H1 (cell line): ENCODE measurements around the gene NT5E. TPM values are rescaled to one million over a fixed set of nuclear protein-coding genes. Genes with fewer than 3 reads are reported as not detected.

Experiments used
- CTCF ChIA-PET: fragments of 300-600 bp; sonication (Branson Sonifier 250); formaldehyde crosslinking; loops from one replicate; lab custom pipeline; 2021; ENCODE audit not compliant: partially characterized antibody; lab: Charles Lee
- POLR2A ChIA-PET: fragments of 300-600 bp; sonication (Branson Sonifier 250); formaldehyde crosslinking; loops from one replicate; lab custom pipeline; 2021; ENCODE audit warnings: inconsistent platforms; ENCODE audit not compliant: partially characterized antibody; lab: Charles Lee
- DNase-seq, 2 experiments: peaks; one replicate each; pipeline versions ENCODE4 v3.0.0 to v3.0.0-alpha.2; 2010 to 2022; ENCODE audit warnings: low spot score in 2 of 2, low read depth in 1 of 2, mixed read lengths in 1 of 2
- FAIRE-seq: peaks from 2 replicates; lab custom pipeline; 2011; peaks lifted over from hg19 to GRCh38; lab: Jason Lieb, UNC
- H2AFZ ChIP-seq: 2 replicates; pipeline ENCODE4 v1.8.1; 2012; ENCODE audit warnings: low read length, inconsistent platforms
- H2AK5ac ChIP-seq: 2 replicates; pipeline ENCODE4 v1.6.1; 2013; ENCODE audit warnings: low read depth, low read length
- H2BK120ac ChIP-seq: replicated peaks from 2 replicates; pipeline ENCODE3; 2013; ENCODE audit warnings: low read depth, low read length, inconsistent platforms
- H2BK12ac ChIP-seq: 2 replicates; pipeline ENCODE4 v1.6.1; 2013; ENCODE audit warnings: low read depth, low read length
- H2BK15ac ChIP-seq: 2 replicates; pipeline ENCODE4 v1.6.1; 2013; ENCODE audit warnings: low read length
- H2BK20ac ChIP-seq: 2 replicates; pipeline ENCODE4 v1.6.1; 2013; ENCODE audit warnings: low read length
- H2BK5ac ChIP-seq: 2 replicates; pipeline ENCODE4 v1.6.1; 2013; ENCODE audit warnings: low read depth, low read length
- H3K14ac ChIP-seq: 2 replicates; pipeline ENCODE4 v1.6.1; 2013; ENCODE audit warnings: inconsistent platforms; ENCODE audit not compliant: insufficient read length
- H3K18ac ChIP-seq: 2 replicates; pipeline ENCODE4 v1.6.1; 2013; ENCODE audit warnings: low read length; ENCODE audit errors: extremely low read depth
- H3K23ac ChIP-seq: 2 replicates; pipeline ENCODE4 v1.6.1; 2013; ENCODE audit warnings: inconsistent platforms; ENCODE audit not compliant: insufficient read length
- H3K23me2 ChIP-seq: 2 replicates; pipeline ENCODE4 v1.6.1; 2013; ENCODE audit warnings: low read depth, low read length
- H3K27ac ChIP-seq: 2 replicates; pipeline ENCODE4 v1.6.1; 2011; ENCODE audit warnings: low read depth, low read length, inconsistent platforms
- H3K27me3 ChIP-seq, 4 experiments: replicated peaks in 1 of 4; 1 replicate in 1 of 4; 2 replicates in 3 of 4; pipeline versions ENCODE4 v1.6.1 to v1.8.1; 2011 to 2013; ENCODE audit warnings: low read length in 3 of 4, mild to moderate bottlenecking in 3 of 4, inconsistent platforms in 2 of 4, mixed read lengths in 2 of 4, moderate library complexity in 1 of 4; ENCODE audit not compliant: control insufficient read depth in 3 of 4, insufficient read depth in 3 of 4; ENCODE audit errors: extremely low read depth in 1 of 4
- H3K36me3 ChIP-seq, 4 experiments: 2 replicates each; pipeline versions ENCODE4 v1.6.1 to v1.8.1; 2011 to 2013; ENCODE audit warnings: mild to moderate bottlenecking in 4 of 4, low read length in 3 of 4, moderate library complexity in 2 of 4, control low read depth in 1 of 4, inconsistent platforms in 1 of 4; ENCODE audit not compliant: insufficient read depth in 4 of 4, control insufficient read depth in 2 of 4
- H3K4ac ChIP-seq: replicated peaks from 2 replicates; pipeline ENCODE3; 2013; ENCODE audit warnings: low read length, low read depth, mixed read lengths, inconsistent platforms; ENCODE audit not compliant: insufficient read length
- H3K4me1 ChIP-seq, 4 experiments: replicated peaks in 1 of 4; 1 replicate in 1 of 4; 2 replicates in 3 of 4; pipeline versions ENCODE4 v1.6.1 to v1.8.1; 2011 to 2013; ENCODE audit warnings: low read length in 3 of 4, inconsistent platforms in 2 of 4, mixed read lengths in 1 of 4; ENCODE audit not compliant: insufficient read depth in 4 of 4, control insufficient read depth in 3 of 4
- H3K4me2 ChIP-seq, 2 experiments: 2 replicates each; pipeline versions ENCODE4 v1.6.1 to v1.8.1; 2011 to 2013; ENCODE audit warnings: low read depth in 2 of 2, low read length in 2 of 2, control low read depth in 1 of 2, inconsistent platforms in 1 of 2, mild to moderate bottlenecking in 1 of 2; ENCODE audit not compliant: insufficient read depth in 1 of 2
- H3K4me3 ChIP-seq, 4 experiments: fragments of 200-600, 300-600 bp in 1 of 4; sonication (generic), shearing (Covaris generic), sonication (Bioruptor Twin) in 1 of 4; 2 replicates each; pipeline versions ENCODE4 v1.5.1 to v1.8.1; 2011 to 2016; ENCODE audit warnings: low read length in 4 of 4, low read depth in 3 of 4, control low read depth in 2 of 4, inconsistent platforms in 2 of 4, mild to moderate bottlenecking in 2 of 4, mixed read lengths in 1 of 4, moderate library complexity in 1 of 4; ENCODE audit not compliant: insufficient read depth in 2 of 4; ENCODE audit errors: extremely low read depth in 1 of 4
- H3K56ac ChIP-seq: replicated peaks from 2 replicates; pipeline ENCODE3; 2013; ENCODE audit warnings: low read depth, mild to moderate bottlenecking, mixed read lengths, low read length, inconsistent platforms; ENCODE audit not compliant: insufficient read length
- H3K79me1 ChIP-seq: 2 replicates; pipeline ENCODE4 v1.6.1; 2013; ENCODE audit warnings: low read depth, low read length, control low read depth
- H3K79me2 ChIP-seq, 2 experiments: 2 replicates each; pipeline versions ENCODE4 v1.6.1 to v1.8.1; 2012 to 2013; ENCODE audit warnings: low read length in 2 of 2, mild to moderate bottlenecking in 2 of 2, inconsistent platforms in 1 of 2; ENCODE audit not compliant: insufficient read depth in 2 of 2, control insufficient read depth in 1 of 2
- H3K9ac ChIP-seq, 4 experiments: replicated peaks in 1 of 4; 1 replicate in 1 of 4; 2 replicates in 3 of 4; pipeline versions ENCODE4 v1.6.1 to v1.8.1; 2011 to 2013; ENCODE audit warnings: low read depth in 3 of 4, low read length in 3 of 4, control low read depth in 2 of 4, mild to moderate bottlenecking in 2 of 4, moderate library complexity in 2 of 4, inconsistent platforms in 1 of 4; ENCODE audit errors: extremely low read depth in 1 of 4
- H3K9me3 ChIP-seq, 2 experiments: 2 replicates each; pipeline versions ENCODE4 v1.6.1 to v1.8.1; 2012 to 2013; ENCODE audit warnings: mild to moderate bottlenecking in 2 of 2, moderate library complexity in 2 of 2, control low read depth in 1 of 2, inconsistent platforms in 1 of 2, low read depth in 1 of 2, low read length in 1 of 2, mixed read lengths in 1 of 2; ENCODE audit not compliant: insufficient read depth in 2 of 2
- H4K20me1 ChIP-seq, 2 experiments: replicated peaks in 1 of 2; 2 replicates each; pipeline versions ENCODE3 to v1.8.1; 2011 to 2013; ENCODE audit warnings: inconsistent platforms in 2 of 2, low read length in 2 of 2, mild to moderate bottlenecking in 1 of 2; ENCODE audit not compliant: insufficient read depth in 2 of 2, control insufficient read depth in 1 of 2
- H4K5ac ChIP-seq: 2 replicates; pipeline ENCODE4 v1.6.1; 2013; ENCODE audit warnings: low read length, low read depth, mixed read lengths, inconsistent platforms; ENCODE audit not compliant: insufficient read length
- H4K8ac ChIP-seq: 2 replicates; pipeline ENCODE4 v1.8.0; 2013; ENCODE audit warnings: mild to moderate bottlenecking, moderate library complexity, low read length, inconsistent platforms; ENCODE audit not compliant: insufficient read depth; ENCODE audit errors: extremely low read depth
- H4K91ac ChIP-seq: replicated peaks from 2 replicates; pipeline ENCODE3; 2013; ENCODE audit warnings: low read length, mixed read lengths, inconsistent platforms; ENCODE audit not compliant: insufficient read length
- CBX8 ChIP-seq: fragments of 300-800, 300-1000 bp; sonication (generic); IDR thresholded peaks from 2 replicates; pipeline ENCODE4 v1.7.1; 2016; ENCODE audit warnings: low read depth, low read length, borderline replicate concordance
- EP300 ChIP-seq, 2 experiments: IDR thresholded peaks; 1 replicate in 1 of 2; 2 replicates in 1 of 2; pipeline ENCODE4 v1.6.1; 2011 to 2012; ENCODE audit warnings: low read depth in 2 of 2, low read length in 2 of 2, mild to moderate bottlenecking in 2 of 2, borderline replicate concordance in 1 of 2, inconsistent platforms in 1 of 2, moderate library complexity in 1 of 2
- HDAC2 ChIP-seq, 2 experiments: fragments of 300-600 bp in 1 of 2; sonication (generic) in 1 of 2; IDR thresholded peaks; 2 replicates each; pipeline ENCODE4 v1.6.1; 2011 to 2012; ENCODE audit warnings: low read depth in 2 of 2, low read length in 2 of 2, mild to moderate bottlenecking in 2 of 2, moderate library complexity in 2 of 2, borderline replicate concordance in 1 of 2, inconsistent platforms in 1 of 2
- HDAC6 ChIP-seq: IDR thresholded peaks from one replicate; pipeline ENCODE4 v1.7.1; 2012; ENCODE audit warnings: low read depth, mild to moderate bottlenecking, inconsistent platforms, low read length, moderate library complexity
- KDM4A ChIP-seq: IDR thresholded peaks from one replicate; pipeline ENCODE4 v1.7.1; 2012; ENCODE audit warnings: low read depth, mild to moderate bottlenecking, moderate library complexity, low read length, inconsistent platforms; ENCODE audit not compliant: severe bottlenecking
- KDM5A ChIP-seq: fragments of 200-600 bp; IDR thresholded peaks from 2 replicates; pipeline ENCODE4 v1.7.1; 2012; ENCODE audit warnings: mild to moderate bottlenecking, low read length, inconsistent platforms, mixed read lengths
- PHF8 ChIP-seq: fragments of 200-600 bp; sonication (generic); conservative IDR thresholded peaks from 2 replicates; pipeline ENCODE4 v1.7.1; 2012; ENCODE audit warnings: low read depth, mild to moderate bottlenecking, inconsistent platforms, low read length, moderate library complexity
- POLR2AphosphoS5 ChIP-seq: IDR thresholded peaks from 2 replicates; pipeline ENCODE4 v1.6.1; 2011; ENCODE audit warnings: low read depth, low read length
- WGBS, 2 experiments: shearing (Covaris generic) in 1 of 2; methylation state at CpG; one replicate each; pipeline versions ENCODE4 v1.1.6 to v1.1.7; 2013 to 2015; ENCODE audit warnings: low lambda C conversion rate in 2 of 2, mixed read lengths in 2 of 2, inconsistent platforms in 1 of 2, low coverage in 1 of 2, missing lambda C conversion rate in 1 of 2; ENCODE audit not compliant: insufficient replicate concordance in 2 of 2, insufficient coverage in 1 of 2, insufficient read length in 1 of 2; ENCODE audit errors: extremely low coverage in 1 of 2, missing lambda C conversion rate in 1 of 2; 5-methylcytosine and 5-hydroxymethylcytosine counted together
- polyA plus RNA-seq, 7 experiments: library from polyadenylated mRNA; depleted of rRNA in 3 of 7; stranded (reverse) in 5 of 7; unstranded in 2 of 7; fragments of >200 nt in 5 of 7; fragments of 200-250 nt in 2 of 7; gene quantifications; 1 replicate in 5 of 7; 2 replicates in 1 of 7; 4 replicates in 1 of 7; pipeline versions ENCODE4 v1.2.1 to v1.2.3, GENCODE V29; 2011 to 2013; ENCODE audit warnings: missing spikeins in 2 of 7, mixed read lengths in 2 of 7
- total RNA-seq: library from RNA; stranded (reverse); fragmentation: NEBNext Ultra II Directional; extraction: Animal tissue kit (Norgen Biotek cat#: 25700); gene quantifications from 2 replicates; pipeline ENCODE4 v1.2.1, GENCODE V29; 2021

The NT5E gene
- total and polyA plus RNA-seq, 2 of the 8 experiments (the other 6 are each of a cell fraction or from before 2014, with no cell fraction given): 0.74 to 1.5 TPM

GRCh38 chr6:85455471-85456026 lies 5.7 kb downstream of the NT5E start:
- no peak overlapping the region for H2BK15ac ChIP-seq
- no peak overlapping the region for H2BK12ac ChIP-seq
- H3K27me3 ChIP-seq: peaks cover 2 to 21% (median 18%) of the 10 kb centered on the region in 4 experiments
- CTCF ChIA-PET: interaction anchor here (1.3 to 2.7 kb wide), 3 partner anchors 28 to 95 kb away, joined by 4 to 8 read pairs (median 6); no protein-coding TSS in a partner anchor
- no peak overlapping the region for H3K27ac ChIP-seq
- WGBS, 2 experiments: 87% methylated on average over 3 of the region's 3 CpGs; no CpG with 5 or more reads in 1 of the 2 experiments
- no peak overlapping the region for H2BK5ac ChIP-seq
- no peak overlapping the region for H2BK20ac ChIP-seq
- DNase-seq: no peak
- H3K23me2 ChIP-seq: peaks cover 2% of the 10 kb centered on the region; the same call in 1 of the 2 replicates
- no peak for FAIRE-seq
- H2AK5ac ChIP-seq: no peak overlapping the region
- H3K14ac ChIP-seq: no peak overlapping the region
- H3K56ac ChIP-seq: no peak overlapping the region
- H3K4me3 ChIP-seq: no peak overlapping the region
- H4K5ac ChIP-seq: no peak overlapping the region
- POLR2A ChIA-PET: no interaction called here
- H3K23ac ChIP-seq: no peak overlapping the region
- no peak overlapping the region for H3K4ac ChIP-seq
- no peak overlapping the region for H4K91ac ChIP-seq
- no peak overlapping the region for H4K8ac ChIP-seq
- no peaks in the 10 kb centered on the region for H3K9me3 ChIP-seq
- no peaks in the 10 kb centered on the region for H3K79me1 ChIP-seq
- TF ChIP-seq HDAC2 (IDR thresholded peaks at IDR 0.05; ENCODE audit: borderline replicate concordance in 1 of 2, low read depth in 2 of 2, low read length in 2 of 2): no peak
- TF ChIP-seq CBX8: no peak
- TF ChIP-seq EP300 (IDR thresholded peaks at IDR 0.05; ENCODE audit: borderline replicate concordance in 1 of 2, low read depth in 2 of 2, low read length in 2 of 2): no peak
- TF ChIP-seq HDAC6: no peak
- TF ChIP-seq POLR2AphosphoS5: no peak
- TF ChIP-seq PHF8: no peak
- no peak for TF ChIP-seq KDM4A
- TF ChIP-seq KDM5A: no peak
- TF ChIP-seq, all 59 proteins: peak for 0
- no peak overlapping the region for H2BK120ac ChIP-seq
- H4K20me1 ChIP-seq: no peaks in the 10 kb centered on the region
- no peak overlapping the region for H2AFZ ChIP-seq
- H3K18ac ChIP-seq: no peak overlapping the region
- H3K9ac ChIP-seq: no peak overlapping the region
- H3K79me2 ChIP-seq: no peaks in the 10 kb centered on the region
- peaks cover 0 to 8% (median 3%) of the 10 kb centered on the region in 4 experiments; a peak in 4 of 7 replicates for H3K4me1 ChIP-seq
- no peaks in the 10 kb centered on the region for H3K36me3 ChIP-seq
- no peak overlapping the region for H3K4me2 ChIP-seq
